ENCODE measurements around the gene LHFPL2.

The LHFPL2 gene

DNA sequence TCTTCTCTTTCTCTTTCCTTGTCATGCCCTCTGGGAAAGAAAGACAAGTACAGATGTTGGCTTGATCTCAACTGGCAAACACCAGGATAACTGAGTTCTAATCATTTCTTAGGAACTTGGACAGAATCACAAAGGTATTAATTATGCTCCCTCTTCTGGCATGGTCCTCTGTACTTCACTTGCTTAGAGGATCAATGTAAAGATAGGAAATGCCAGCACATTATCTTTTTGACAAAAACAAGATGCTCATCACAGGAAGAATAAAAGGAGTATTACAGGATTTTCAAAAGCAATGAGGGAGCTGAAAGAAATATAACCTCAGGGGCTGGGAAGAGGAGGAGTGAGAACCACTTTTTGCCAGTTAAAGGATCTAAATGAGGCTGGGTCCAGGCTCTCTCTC, 70.6 kb downstream of the LHFPL2 start:
- DNase-seq (ENCODE audit: low read depth), result no peak
- no peak overlapping the region for H3K4me3 ChIP-seq (ENCODE audit: low read depth, low read length)
- TF ChIP-seq POLR2A (IDR thresholded peaks at IDR 0.05; ENCODE audit: extremely low read depth, insufficient read length) (no peak), MAX (IDR thresholded peaks at IDR 0.05; ENCODE audit: low read depth, low read length) (no peak), CTCF (IDR thresholded peaks at IDR 0.05; ENCODE audit: low read depth, low read length) (no peak), MYC (IDR thresholded peaks at IDR 0.05; ENCODE audit: low read depth, low read length) (no peak)

DNA sequence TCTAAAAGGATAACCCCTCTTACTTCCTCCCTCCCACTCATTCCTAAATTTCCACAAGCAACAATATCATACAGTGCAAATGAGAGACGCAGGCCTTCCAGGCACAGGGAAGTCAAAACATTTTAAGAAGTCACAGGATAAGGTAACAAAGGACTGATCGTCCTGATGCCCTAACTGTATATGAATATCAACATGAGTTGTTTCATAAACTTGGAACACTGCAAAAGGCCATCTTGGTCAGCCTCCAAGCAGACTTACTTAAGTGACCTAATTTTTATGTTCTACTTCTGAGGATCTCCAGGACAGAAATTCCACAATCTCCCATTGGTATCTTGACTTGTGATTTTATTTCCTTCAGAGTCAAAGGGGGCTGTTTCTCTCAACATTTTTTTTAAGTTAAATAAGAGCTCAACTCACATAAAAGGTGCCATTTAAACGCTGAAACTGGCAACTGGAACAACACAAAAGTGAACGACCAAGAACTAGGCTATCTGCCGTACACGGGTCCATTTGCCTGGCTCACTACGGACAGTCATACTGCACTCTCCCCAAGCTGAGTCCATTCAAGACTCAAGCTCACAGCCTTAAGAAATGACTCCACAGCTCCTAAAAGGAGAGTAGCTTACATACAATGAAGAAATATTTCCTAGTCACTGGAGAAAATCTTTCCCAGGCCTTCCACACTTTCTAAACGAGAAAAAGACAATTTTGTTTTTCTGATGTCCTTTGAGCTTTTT, 71.3 kb downstream of the LHFPL2 start:
- no peak overlapping the region for H3K4me3 ChIP-seq (ENCODE audit: low read depth, low read length)
- DNase-seq (ENCODE audit: low read depth), result no peak
- TF ChIP-seq MAX (IDR thresholded peaks at IDR 0.05; ENCODE audit: low read depth, low read length), result no peak
- TF ChIP-seq CTCF (IDR thresholded peaks at IDR 0.05; ENCODE audit: low read depth, low read length), result no peak
- TF ChIP-seq MYC (IDR thresholded peaks at IDR 0.05; ENCODE audit: low read depth, low read length), result no peak
- TF ChIP-seq POLR2A (IDR thresholded peaks at IDR 0.05; ENCODE audit: extremely low read depth, insufficient read length), result no peak

- TF ChIP-seq MYC (IDR thresholded peaks at IDR 0.05; ENCODE audit: low read depth, low read length), result no peak
- TF ChIP-seq MAX (IDR thresholded peaks at IDR 0.05; ENCODE audit: low read depth, low read length), result no peak
- no peak for TF ChIP-seq POLR2A (IDR thresholded peaks at IDR 0.05; ENCODE audit: extremely low read depth, insufficient read length)
- TF ChIP-seq CTCF (IDR thresholded peaks at IDR 0.05; ENCODE audit: low read depth, low read length), result no peak
- no peak for DNase-seq (ENCODE audit: low read depth)
- no peak overlapping the region for H3K4me3 ChIP-seq (ENCODE audit: low read depth, low read length)
Observed at GRCh38 chr5:78576376-78576775, 72.2 kb downstream of the LHFPL2 start.

- TF ChIP-seq CTCF (IDR thresholded peaks at IDR 0.05; ENCODE audit: low read depth, low read length), result no peak
- TF ChIP-seq POLR2A (IDR thresholded peaks at IDR 0.05; ENCODE audit: extremely low read depth, insufficient read length), result no peak
- TF ChIP-seq MAX (IDR thresholded peaks at IDR 0.05; ENCODE audit: low read depth, low read length), result no peak
- no peak for TF ChIP-seq MYC (IDR thresholded peaks at IDR 0.05; ENCODE audit: low read depth, low read length)
- no peak overlapping the region for H3K4me3 ChIP-seq (ENCODE audit: low read depth, low read length)
- peak; percentile 46 for DNase-seq (ENCODE audit: low read depth)
Observed at GRCh38 chr5:78574731-78575161, 73.8 kb downstream of the LHFPL2 start.

DNA sequence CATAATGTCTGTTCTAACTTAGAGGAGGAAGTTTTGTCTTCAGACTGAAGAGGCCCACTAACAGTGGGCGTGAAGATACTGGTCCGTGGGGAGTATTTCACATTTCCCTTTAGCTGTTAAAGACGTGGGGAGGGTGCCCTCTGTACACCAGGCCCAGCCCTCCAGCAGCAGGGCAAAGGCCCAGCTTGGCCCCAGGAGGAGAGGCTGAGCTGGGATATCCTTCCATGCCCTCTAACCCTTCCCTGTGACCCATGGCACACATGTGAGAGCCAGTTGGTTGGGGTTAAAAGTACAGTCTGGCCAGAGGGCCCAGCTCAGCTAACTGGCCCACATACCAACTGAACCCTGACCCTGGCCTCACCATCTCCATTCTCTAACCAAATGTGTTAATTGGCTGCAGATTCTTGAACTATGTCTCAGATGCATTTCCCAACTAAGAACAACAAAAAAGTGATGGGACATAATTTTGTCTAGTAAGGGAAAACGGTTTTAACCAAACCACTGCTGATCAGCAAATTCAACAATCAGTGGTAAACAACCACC, 74.4 kb downstream of the LHFPL2 start:
- TF ChIP-seq MAX (IDR thresholded peaks at IDR 0.05; ENCODE audit: low read depth, low read length), result no peak
- no peak for TF ChIP-seq POLR2A (IDR thresholded peaks at IDR 0.05; ENCODE audit: extremely low read depth, insufficient read length)
- no peak for TF ChIP-seq MYC (IDR thresholded peaks at IDR 0.05; ENCODE audit: low read depth, low read length)
- TF ChIP-seq CTCF (IDR thresholded peaks at IDR 0.05; ENCODE audit: low read depth, low read length), result no peak
- H3K4me3 ChIP-seq (ENCODE audit: low read depth, low read length), result no peak overlapping the region
- peak; percentile 84 for DNase-seq (ENCODE audit: low read depth)
